Subcutaneous adipose tissue (tissue), 4 donors: ENCODE measurements around the gene TFEB. TPM values are rescaled to one million over a fixed set of nuclear protein-coding genes. Genes with fewer than 3 reads are reported as not detected.

Source experiments
- CTCF ChIP-seq: fragments of 450-650 bp; IDR thresholded peaks from one replicate; pipeline ENCODE4 v1.5.1; 2016; ENCODE audit warnings: low read depth, mild to moderate bottlenecking, control low read depth, antibody characterized with exemption, moderate library complexity
- total RNA-seq, 4 donors: library from RNA; depleted of rRNA; stranded (reverse); fragments of >200 nt; gene quantifications; one replicate each; pipeline ENCODE4 v1.1.0, GENCODE V29; 2016

TFEB gene
- total RNA-seq, 4 donors from 2014 or later, result 6.5 to 11.9 (median 10.9) TPM

DNA sequence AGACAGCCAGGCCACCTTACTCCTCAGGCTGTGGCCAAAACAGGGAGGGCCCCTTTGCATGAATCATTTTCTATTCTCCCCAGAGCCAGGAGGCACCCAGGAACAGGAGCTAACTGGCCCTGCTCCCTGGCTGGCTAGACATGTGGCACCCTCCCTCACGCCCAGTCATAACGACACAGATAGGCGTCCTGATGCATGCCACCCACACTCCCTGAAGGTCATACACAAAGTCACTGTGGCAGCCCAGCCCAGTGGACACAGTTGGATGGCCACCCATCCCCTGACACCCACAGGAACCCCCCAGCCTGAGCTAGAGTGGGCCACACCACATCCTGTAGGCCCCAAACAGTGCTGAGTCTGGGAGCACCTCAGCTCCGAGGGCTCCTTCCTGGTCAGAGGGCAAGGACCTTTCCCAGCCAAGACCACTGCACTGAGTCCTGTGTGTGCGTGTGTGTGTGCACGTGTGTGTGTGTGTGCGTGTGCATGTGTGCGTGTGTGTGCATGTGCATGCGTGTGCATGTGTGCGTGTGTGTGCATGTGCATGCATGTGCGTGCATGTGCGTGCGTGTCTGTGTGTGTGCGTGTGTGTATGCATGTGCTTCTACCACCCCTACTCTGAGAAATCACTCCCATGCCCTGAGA, 21.6 kb downstream of the TFEB start:
- no peak for TF ChIP-seq CTCF

- no peak for TF ChIP-seq CTCF
Measured at GRCh38 chr6:41713159-41713649, 22.2 kb downstream of the TFEB start.

- TF ChIP-seq CTCF, result no peak
Measured at GRCh38 chr6:41712651-41713103, 22.7 kb downstream of the TFEB start.

GRCh38 chr6:41711323-41712038, 23.9 kb downstream of the TFEB start:
- TF ChIP-seq CTCF, result no peak

GRCh38 chr6:41709375-41709774, 26.0 kb downstream of the TFEB start:
- TF ChIP-seq CTCF, result no peak

- TF ChIP-seq CTCF, result no peak
Measured at GRCh38 chr6:41708856-41709255, 26.6 kb downstream of the TFEB start.

DNA sequence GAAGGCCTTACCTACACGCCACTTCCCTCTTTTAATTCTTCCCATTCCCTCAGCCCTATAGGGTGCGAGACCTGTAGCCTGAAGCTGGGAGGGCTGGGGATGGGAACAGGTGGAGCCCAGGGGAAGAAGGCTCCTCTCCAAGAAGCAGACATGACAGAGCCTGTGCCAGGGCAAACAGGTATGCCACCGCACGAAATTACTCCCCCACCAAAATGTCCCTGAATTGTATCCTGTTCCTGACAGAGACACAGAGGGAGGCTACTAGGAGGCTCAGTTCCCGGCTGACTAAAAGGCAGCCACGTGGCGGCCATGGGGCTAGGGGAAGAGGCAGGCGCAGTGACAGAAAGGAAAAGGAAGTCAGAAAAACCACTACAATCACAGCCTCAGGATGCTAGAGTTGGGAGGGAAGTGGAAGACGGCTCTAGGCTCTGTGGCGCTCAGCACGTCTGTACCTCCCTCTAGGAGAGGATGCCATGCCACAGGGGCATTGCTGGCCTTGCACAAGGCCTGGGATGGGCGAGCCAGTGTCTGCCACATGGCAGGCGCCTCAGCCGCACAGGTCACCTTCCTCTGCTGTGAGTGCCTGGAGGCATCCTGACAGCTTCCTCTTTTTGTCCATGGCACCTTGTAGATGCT, 27.7 kb downstream of the TFEB start:
- TF ChIP-seq CTCF, result no peak
